Measurements from ENCODE around the gene HTT. TPM values are rescaled to one million over a fixed set of nuclear protein-coding genes. Genes with fewer than 3 reads are reported as not detected.

The HTT gene
- total and polyA plus RNA-seq, 9 of the 15 experiments (the other 6 are each of a cell fraction or from before 2014, with no cell fraction given): 0.66 to 31.6 (median 14.7) TPM

GRCh38 chr4:3211866-3212265, 137.4 kb downstream of the HTT start:
- no peak for FAIRE-seq
- CTCF ChIA-PET (ENCODE audit: low intra/inter-chr PET ratio): no interaction called here
- H3K4me3 ChIP-seq: no peak overlapping the region
- H3K9me1 ChIP-seq (ENCODE audit: control insufficient read depth, insufficient read depth, low read length): no peaks in the 10 kb centered on the region
- no peaks in the 10 kb centered on the region for H3K79me2 ChIP-seq (ENCODE audit: control insufficient read depth, insufficient read depth, low read length)
- no peaks in the 10 kb centered on the region for H3K4me1 ChIP-seq (replicated peaks in 1 of 2; ENCODE audit: control insufficient read depth in 2 of 2, insufficient read depth in 2 of 2, low read length in 2 of 2)
- intact Hi-C loops (cut with micrococcal nuclease) (no loop called here), in situ Hi-C loops (cut with MboI) (no loop called here)
- H3K27ac ChIP-seq (ENCODE audit: extremely low read depth, low read depth, low read length): no peak overlapping the region
- no peak overlapping the region for H2AFZ ChIP-seq (ENCODE audit: low read depth, low read length)
- no peak overlapping the region for H3K9ac ChIP-seq (ENCODE audit: insufficient read depth in 1 of 2, low read depth in 2 of 2, low read length in 2 of 2)
- DNase-seq (ENCODE audit: extremely low read depth in 1 of 4, low spot score in 3 of 4): no peak
- WGBS (ENCODE audit: insufficient coverage, low coverage, missing lambda C conversion rate): 89% methylated on average over 8 of the region's 8 CpGs
- BruUV-seq (replicated peaks): no TSS peak
- no peaks in the 10 kb centered on the region for H4K20me1 ChIP-seq (replicated peaks; ENCODE audit: control insufficient read depth, insufficient read depth, low read length)
- ATAC-seq: no peak
- H3K27me3 ChIP-seq (ENCODE audit: control insufficient read depth in 2 of 2, insufficient read depth in 2 of 2, low read length in 2 of 2): no peaks in the 10 kb centered on the region
- TF ChIP-seq NFE2L1 (tag; IDR thresholded peaks at IDR 0.05; ENCODE audit: borderline replicate concordance, low read depth) (no peak), ZNF274 (IDR thresholded peaks at IDR 0.05; ENCODE audit: borderline replicate concordance, low read depth, low read length) (no peak), PHB (CRISPR knock-in tag; IDR thresholded peaks at IDR 0.05) (no peak), MTA1 (IDR thresholded peaks at IDR 0.05; ENCODE audit: borderline replicate concordance) (no peak), FOXM1 (IDR thresholded peaks at IDR 0.05; ENCODE audit: low read depth) (no peak), FOXM1 (CRISPR knock-in tag; IDR thresholded peaks at IDR 0.05; ENCODE audit: low read depth) (no peak), ZC3H8 (IDR thresholded peaks at IDR 0.05) (no peak), SRSF9 (IDR thresholded peaks at IDR 0.05; ENCODE audit: borderline replicate concordance, low read depth, low read length) (no peak), TOE1 (IDR thresholded peaks at IDR 0.05; ENCODE audit: borderline replicate concordance) (no peak), TOE1 (CRISPR knock-in tag; IDR thresholded peaks at IDR 0.05; ENCODE audit: borderline replicate concordance, low read depth) (no peak), MEF2D (tag; conservative IDR thresholded peaks at IDR 0.05; ENCODE audit: low read depth) (no peak)
- H3K4me2 ChIP-seq (ENCODE audit: insufficient read depth, low read length): no peak overlapping the region
- no peaks in the 10 kb centered on the region for H3K9me3 ChIP-seq (replicated peaks; ENCODE audit: control insufficient read depth, insufficient read depth, low read depth, low read length)
- POLR2A ChIA-PET: no interaction called here
- H3K36me3 ChIP-seq (ENCODE audit: control insufficient read depth, insufficient read depth, low read length): peaks cover 61% of the 10 kb centered on the region; the same call in 2 of the 3 replicates
